ENCODE measurements around the gene FDXACB1. TPM values are rescaled to one million over a fixed set of nuclear protein-coding genes. Genes with fewer than 3 reads are reported as not detected.

The FDXACB1 gene
- polyA plus RNA-seq, 4 donors: 0.67 to 3.3 (median 1.6) TPM

GRCh38 chr11:111860257-111860656, 18.7 kb downstream of the FDXACB1 start:
- H3K4me1 ChIP-seq (ENCODE audit: control insufficient read depth in 3 of 3, insufficient read depth in 2 of 3, low read depth in 1 of 3, low read length in 2 of 3): peaks cover 0 to 3% (median 0%) of the 10 kb centered on the region in 3 donors
- 64 to 77% (median 67%) methylated on average over 3 of the region's 3 CpGs for WGBS, 3 donors
- DNase-seq: peak in 1 of 2 donors; percentile 30
- H3K36me3 ChIP-seq (ENCODE audit: control insufficient read depth in 3 of 3, insufficient read depth in 2 of 3, low read depth in 1 of 3, low read length in 3 of 3): peaks cover 2 to 29% (median 2%) of the 10 kb centered on the region in 3 donors
- no peaks in the 10 kb centered on the region for H3K27me3 ChIP-seq (ENCODE audit: control insufficient read depth in 3 of 3, insufficient read depth in 3 of 3, low read length in 3 of 3)
- H3K4me3 ChIP-seq (ENCODE audit: low read depth in 1 of 3, low read length in 3 of 3): no peak overlapping the region
- no peak for FAIRE-seq
- H3K27ac ChIP-seq (ENCODE audit: low read depth in 1 of 3, low read length in 2 of 3): no peak overlapping the region
- no peaks in the 10 kb centered on the region for H3K9me3 ChIP-seq (ENCODE audit: control insufficient read depth in 2 of 2, insufficient read depth in 1 of 2, low read depth in 1 of 2, low read length in 1 of 2)

GRCh38 chr11:111855506-111855905, 23.5 kb downstream of the FDXACB1 start:
- FAIRE-seq (no peak), DNase-seq (no peak)
- Histone ChIP-seq H3K4me1 (ENCODE audit: control insufficient read depth in 3 of 3, insufficient read depth in 2 of 3, low read depth in 1 of 3, low read length in 2 of 3) (peaks cover 0 to 3% (median 0%) of the 10 kb centered on the region in 3 donors), H3K36me3 (ENCODE audit: control insufficient read depth in 3 of 3, insufficient read depth in 2 of 3, low read depth in 1 of 3, low read length in 3 of 3) (peaks cover 3 to 23% (median 3%) of the 10 kb centered on the region in 3 donors), H3K9me3 (ENCODE audit: control insufficient read depth in 2 of 2, insufficient read depth in 1 of 2, low read depth in 1 of 2, low read length in 1 of 2) (no peaks in the 10 kb centered on the region), H3K27me3 (ENCODE audit: control insufficient read depth in 3 of 3, insufficient read depth in 3 of 3, low read length in 3 of 3) (no peaks in the 10 kb centered on the region), H3K27ac (ENCODE audit: low read depth in 1 of 3, low read length in 2 of 3) (no peak overlapping the region), H3K4me3 (ENCODE audit: low read depth in 1 of 3, low read length in 3 of 3) (no peak overlapping the region)

- 86 to 95% (median 90%) methylated on average over 2 of the region's 2 CpGs for WGBS, 3 donors
- no peak for FAIRE-seq
- DNase-seq: no peak
- Histone ChIP-seq H3K27ac (ENCODE audit: low read depth in 1 of 3, low read length in 2 of 3) (no peak overlapping the region), H3K4me1 (ENCODE audit: control insufficient read depth in 3 of 3, insufficient read depth in 2 of 3, low read depth in 1 of 3, low read length in 2 of 3) (no peaks in the 10 kb centered on the region), H3K9me3 (ENCODE audit: control insufficient read depth in 2 of 2, insufficient read depth in 1 of 2, low read depth in 1 of 2, low read length in 1 of 2) (no peaks in the 10 kb centered on the region), H3K4me3 (ENCODE audit: low read depth in 1 of 3, low read length in 3 of 3) (no peak overlapping the region), H3K36me3 (ENCODE audit: control insufficient read depth in 3 of 3, insufficient read depth in 2 of 3, low read depth in 1 of 3, low read length in 3 of 3) (peaks cover 5 to 20% (median 7%) of the 10 kb centered on the region in 3 donors), H3K27me3 (ENCODE audit: control insufficient read depth in 3 of 3, insufficient read depth in 3 of 3, low read length in 3 of 3) (no peaks in the 10 kb centered on the region)
These were observed 26.9 kb downstream of the FDXACB1 start for GRCh38 chr11:111852103-111852502.

GRCh38 chr11:111851636-111852035, 27.3 kb downstream of the FDXACB1 start:
- FAIRE-seq: no peak
- H3K4me1 ChIP-seq (ENCODE audit: control insufficient read depth in 3 of 3, insufficient read depth in 2 of 3, low read depth in 1 of 3, low read length in 2 of 3): no peaks in the 10 kb centered on the region

GRCh38 chr11:111851067-111851466, 27.9 kb downstream of the FDXACB1 start:
- no peak for DNase-seq
- 96 to 97% (median 96%) methylated on average over 8 of the region's 8 CpGs for WGBS, 3 donors
- Histone ChIP-seq H3K27ac (ENCODE audit: low read depth in 1 of 3, low read length in 2 of 3) (no peak overlapping the region), H3K4me3 (ENCODE audit: low read depth in 1 of 3, low read length in 3 of 3) (no peak overlapping the region), H3K36me3 (ENCODE audit: control insufficient read depth in 3 of 3, insufficient read depth in 2 of 3, low read depth in 1 of 3, low read length in 3 of 3) (peaks cover 5 to 19% (median 9%) of the 10 kb centered on the region in 3 donors), H3K27me3 (ENCODE audit: control insufficient read depth in 3 of 3, insufficient read depth in 3 of 3, low read length in 3 of 3) (no peaks in the 10 kb centered on the region), H3K4me1 (ENCODE audit: control insufficient read depth in 3 of 3, insufficient read depth in 2 of 3, low read depth in 1 of 3, low read length in 2 of 3) (no peaks in the 10 kb centered on the region), H3K9me3 (ENCODE audit: control insufficient read depth in 2 of 2, insufficient read depth in 1 of 2, low read depth in 1 of 2, low read length in 1 of 2) (no peaks in the 10 kb centered on the region)
- FAIRE-seq: no peak

More at GRCh38 chr11:111851636-111852035, 27.3 kb downstream of the FDXACB1 start:
- peak in 1 of 2 donors; percentile 7 for DNase-seq
- no peak overlapping the region for H3K4me3 ChIP-seq (ENCODE audit: low read depth in 1 of 3, low read length in 3 of 3)
- no peak overlapping the region for H3K27ac ChIP-seq (ENCODE audit: low read depth in 1 of 3, low read length in 2 of 3)
- H3K9me3 ChIP-seq (ENCODE audit: control insufficient read depth in 2 of 2, insufficient read depth in 1 of 2, low read depth in 1 of 2, low read length in 1 of 2): no peaks in the 10 kb centered on the region
- H3K36me3 ChIP-seq (ENCODE audit: control insufficient read depth in 3 of 3, insufficient read depth in 2 of 3, low read depth in 1 of 3, low read length in 3 of 3): peaks cover 5 to 19% (median 9%) of the 10 kb centered on the region in 3 donors
- H3K27me3 ChIP-seq (ENCODE audit: control insufficient read depth in 3 of 3, insufficient read depth in 3 of 3, low read length in 3 of 3): no peaks in the 10 kb centered on the region

- Histone ChIP-seq H3K27ac (ENCODE audit: low read depth in 1 of 3, low read length in 2 of 3) (no peak overlapping the region), H3K4me3 (ENCODE audit: low read depth in 1 of 3, low read length in 3 of 3) (no peak overlapping the region), H3K27me3 (ENCODE audit: control insufficient read depth in 3 of 3, insufficient read depth in 3 of 3, low read length in 3 of 3) (no peaks in the 10 kb centered on the region), H3K9me3 (ENCODE audit: control insufficient read depth in 2 of 2, insufficient read depth in 1 of 2, low read depth in 1 of 2, low read length in 1 of 2) (no peaks in the 10 kb centered on the region), H3K36me3 (ENCODE audit: control insufficient read depth in 3 of 3, insufficient read depth in 2 of 3, low read depth in 1 of 3, low read length in 3 of 3) (peaks cover 5 to 21% (median 14%) of the 10 kb centered on the region in 3 donors), H3K4me1 (ENCODE audit: control insufficient read depth in 3 of 3, insufficient read depth in 2 of 3, low read depth in 1 of 3, low read length in 2 of 3) (no peaks in the 10 kb centered on the region)
- DNase-seq: no peak
- no peak for FAIRE-seq
- WGBS, 3 donors: 97 to 100% (median 97%) methylated on average over 3 of the region's 3 CpGs
These were observed 29.3 kb downstream of the FDXACB1 start for GRCh38 chr11:111849631-111850030.

GRCh38 chr11:111846636-111847035, 32.3 kb downstream of the FDXACB1 start:
- H3K27ac ChIP-seq (ENCODE audit: low read depth in 1 of 3, low read length in 2 of 3): no peak overlapping the region
- H3K27me3 ChIP-seq (ENCODE audit: control insufficient read depth in 3 of 3, insufficient read depth in 3 of 3, low read length in 3 of 3): no peaks in the 10 kb centered on the region
- WGBS, 3 donors: 61 to 73% (median 73%) methylated on average over 1 of the region's 1 CpG
- H3K9me3 ChIP-seq (ENCODE audit: control insufficient read depth in 2 of 2, insufficient read depth in 1 of 2, low read depth in 1 of 2, low read length in 1 of 2): no peaks in the 10 kb centered on the region
- DNase-seq: no peak
- no peaks in the 10 kb centered on the region for H3K4me1 ChIP-seq (ENCODE audit: control insufficient read depth in 3 of 3, insufficient read depth in 2 of 3, low read depth in 1 of 3, low read length in 2 of 3)
- H3K36me3 ChIP-seq (ENCODE audit: control insufficient read depth in 3 of 3, insufficient read depth in 2 of 3, low read depth in 1 of 3, low read length in 3 of 3): peaks cover 2 to 27% (median 14%) of the 10 kb centered on the region in 3 donors
- no peak overlapping the region for H3K4me3 ChIP-seq (ENCODE audit: low read depth in 1 of 3, low read length in 3 of 3)
- FAIRE-seq: no peak

GRCh38 chr11:111846063-111846462, 32.9 kb downstream of the FDXACB1 start:
- no peak overlapping the region for H3K4me3 ChIP-seq (ENCODE audit: low read depth in 1 of 3, low read length in 3 of 3)
- no peaks in the 10 kb centered on the region for H3K27me3 ChIP-seq (ENCODE audit: control insufficient read depth in 3 of 3, insufficient read depth in 3 of 3, low read length in 3 of 3)
- no peak overlapping the region for H3K27ac ChIP-seq (ENCODE audit: low read depth in 1 of 3, low read length in 2 of 3)
- peaks cover 0 to 3% (median 0%) of the 10 kb centered on the region in 3 donors for H3K4me1 ChIP-seq (ENCODE audit: control insufficient read depth in 3 of 3, insufficient read depth in 2 of 3, low read depth in 1 of 3, low read length in 2 of 3)
- DNase-seq (no peak), FAIRE-seq (no peak)
- 92 to 98% (median 97%) methylated on average over 2 of the region's 2 CpGs for WGBS, 3 donors
- peaks cover 2 to 25% (median 14%) of the 10 kb centered on the region in 3 donors for H3K36me3 ChIP-seq (ENCODE audit: control insufficient read depth in 3 of 3, insufficient read depth in 2 of 3, low read depth in 1 of 3, low read length in 3 of 3)
- no peaks in the 10 kb centered on the region for H3K9me3 ChIP-seq (ENCODE audit: control insufficient read depth in 2 of 2, insufficient read depth in 1 of 2, low read depth in 1 of 2, low read length in 1 of 2)

Data from small intestine (tissue), 7 donors.